ENCODE results near the gene PWWP2B.
A peak's percentile ranks its signal among the peaks of the same experiment; 100 is the strongest.
"Not testable (repeated sequence)": the region's sequence is repeated elsewhere in the genome, so short reads cannot be mapped to it uniquely, and the experiment has no call there.

The PWWP2B gene

GRCh38 chr10:132436096-132436495 is 39.1 kb downstream of the PWWP2B start:
- not testable (repeated sequence) for DNase-seq

DNA sequence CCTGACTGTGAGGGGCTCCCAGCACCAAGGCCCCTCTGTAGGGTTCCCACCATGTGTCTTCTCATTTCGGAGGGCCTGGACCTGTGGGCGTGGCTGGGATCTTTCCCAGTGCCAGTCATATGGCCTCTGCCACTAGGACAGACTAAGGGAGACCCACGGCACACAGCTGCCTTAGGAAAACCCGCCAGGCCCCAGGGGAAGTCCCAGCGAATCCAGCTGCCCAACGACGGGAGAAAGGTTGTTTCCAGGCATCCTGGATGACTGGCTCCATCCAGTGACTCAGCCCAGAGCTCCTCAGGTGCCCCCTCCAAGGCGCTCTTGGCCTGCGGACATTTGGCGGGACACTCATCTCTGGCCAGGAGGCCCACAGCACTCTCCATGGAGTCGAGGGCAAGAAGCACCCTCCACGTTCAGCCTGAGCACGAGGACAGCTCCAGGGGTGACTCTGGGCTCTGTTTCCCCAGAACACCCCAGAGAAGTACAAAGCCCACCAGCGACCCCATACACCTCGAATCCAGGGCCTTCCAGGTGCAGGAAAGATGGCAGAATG is 39.9 kb downstream of the PWWP2B start:
- no peak for DNase-seq

- no peak for DNase-seq
Observed at GRCh38 chr10:132437541-132437950, 40.5 kb downstream of the PWWP2B start.

- DNase-seq = no peak
Observed at GRCh38 chr10:132438091-132439024, 41.4 kb downstream of the PWWP2B start.

DNA sequence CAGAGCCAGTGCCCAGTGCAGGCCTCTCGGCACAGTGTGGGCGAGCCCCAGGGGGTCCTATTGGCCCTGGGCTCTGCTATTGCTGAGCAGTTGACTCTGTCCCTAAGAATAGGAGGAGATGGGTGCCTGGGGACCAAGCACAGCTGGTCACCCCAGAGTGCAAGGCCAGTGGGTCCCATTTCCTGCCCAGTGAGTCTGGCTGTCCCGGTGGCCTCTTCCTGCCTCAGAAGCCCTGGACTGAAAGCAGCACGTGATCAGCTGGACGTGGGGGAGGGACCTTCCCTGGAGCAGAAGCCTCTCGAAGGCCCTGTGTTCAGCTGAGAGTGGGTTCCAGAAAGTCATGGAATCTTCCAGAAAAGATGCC is 42.0 kb downstream of the PWWP2B start:
- no peak for DNase-seq

GRCh38 chr10:132439424-132440163 is 42.6 kb downstream of the PWWP2B start:
- DNase-seq = no peak

DNA sequence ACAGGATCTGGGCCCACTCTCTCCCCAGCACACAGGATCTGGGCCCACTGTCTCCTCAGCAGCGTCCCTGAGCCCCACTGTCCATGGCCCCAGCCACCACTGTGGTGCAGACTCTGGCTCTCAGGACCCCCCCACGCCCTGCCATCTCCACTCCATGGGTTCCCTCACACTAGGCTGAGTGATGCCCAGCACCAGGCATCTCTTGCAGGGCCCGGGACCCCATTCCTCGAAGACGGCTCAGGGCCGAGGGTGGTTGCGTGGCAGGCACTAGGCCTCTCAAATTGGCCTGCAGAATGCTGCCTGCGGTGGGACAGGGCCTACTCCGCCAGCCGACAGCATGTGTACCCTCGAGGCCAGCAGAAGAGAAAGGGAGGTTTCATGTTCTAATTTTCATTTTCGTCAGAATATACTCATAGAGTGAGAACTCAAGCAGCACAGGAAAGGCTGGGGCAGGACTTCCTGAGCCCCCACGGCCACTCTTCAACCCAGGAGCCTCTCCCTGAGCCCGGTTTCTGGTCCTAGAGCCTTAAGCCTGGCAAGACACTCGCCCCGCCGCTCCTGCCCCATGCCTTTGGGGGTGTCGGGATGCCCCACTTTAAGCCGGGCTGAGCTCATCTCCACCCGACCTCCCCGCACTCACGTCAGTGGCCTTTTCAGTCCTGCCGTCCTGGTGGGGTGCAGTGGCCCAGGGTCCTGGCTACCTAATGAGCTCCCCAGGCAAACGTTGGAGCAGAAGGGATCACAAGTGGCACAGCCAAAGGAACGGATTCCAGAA is 44.0 kb downstream of the PWWP2B start:
- no peak for DNase-seq

DNA sequence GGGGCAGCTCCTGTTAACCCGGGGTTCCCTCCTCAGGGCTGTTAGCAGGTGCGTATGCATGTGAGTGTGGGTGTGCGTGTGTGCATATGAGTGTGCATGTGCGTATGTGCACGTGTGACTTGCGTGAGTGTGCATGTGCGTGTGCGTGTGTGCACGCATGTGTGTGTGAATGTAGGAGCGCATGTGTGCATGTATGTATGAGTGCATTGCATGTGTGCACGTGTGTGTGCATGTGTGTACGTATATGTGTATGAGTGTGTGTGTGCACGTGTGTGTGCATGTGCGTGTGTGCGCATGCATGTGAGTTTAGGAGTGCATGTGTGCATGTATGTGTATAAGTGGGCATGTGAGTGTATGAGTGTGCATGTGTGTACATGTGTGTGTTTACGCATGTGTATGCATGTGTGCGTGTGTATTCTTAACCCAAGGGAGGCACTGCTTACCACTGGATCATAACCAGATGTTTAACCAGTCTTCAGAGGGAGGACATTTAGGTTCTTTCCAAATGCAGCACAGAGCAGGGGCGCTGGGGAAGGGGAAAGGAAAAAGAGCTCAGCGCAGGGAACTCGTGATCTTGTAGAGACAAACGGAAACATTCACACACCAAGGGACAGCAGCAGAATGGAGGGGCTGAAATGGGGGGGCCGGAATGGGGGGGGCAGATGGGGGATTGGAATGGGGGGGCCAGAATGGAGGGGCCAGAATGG is 45.0 kb downstream of the PWWP2B start:
- no peak for DNase-seq

DNA sequence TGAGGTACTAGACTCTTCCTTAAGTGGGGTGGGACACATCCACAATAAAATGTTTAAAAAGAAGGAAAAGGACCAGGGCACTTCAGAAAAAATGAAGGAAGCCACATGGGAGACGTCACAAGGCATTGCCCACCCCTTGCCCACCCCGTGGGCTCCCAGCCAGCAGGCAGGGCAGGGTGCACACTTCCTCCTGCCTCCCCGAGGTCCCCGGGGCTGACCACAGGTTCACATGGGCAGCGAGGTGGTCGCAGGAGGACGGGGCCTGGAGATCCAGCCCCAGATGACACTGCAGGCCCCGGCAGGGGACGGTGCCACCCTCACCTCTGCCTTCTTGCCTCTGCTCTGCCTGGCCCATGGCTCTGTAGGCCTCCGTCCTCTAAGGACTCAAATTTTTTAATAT is 45.6 kb downstream of the PWWP2B start:
- DNase-seq = no peak

- no peak for DNase-seq
Observed at GRCh38 chr10:132443605-132443982, 46.6 kb downstream of the PWWP2B start.

DNA sequence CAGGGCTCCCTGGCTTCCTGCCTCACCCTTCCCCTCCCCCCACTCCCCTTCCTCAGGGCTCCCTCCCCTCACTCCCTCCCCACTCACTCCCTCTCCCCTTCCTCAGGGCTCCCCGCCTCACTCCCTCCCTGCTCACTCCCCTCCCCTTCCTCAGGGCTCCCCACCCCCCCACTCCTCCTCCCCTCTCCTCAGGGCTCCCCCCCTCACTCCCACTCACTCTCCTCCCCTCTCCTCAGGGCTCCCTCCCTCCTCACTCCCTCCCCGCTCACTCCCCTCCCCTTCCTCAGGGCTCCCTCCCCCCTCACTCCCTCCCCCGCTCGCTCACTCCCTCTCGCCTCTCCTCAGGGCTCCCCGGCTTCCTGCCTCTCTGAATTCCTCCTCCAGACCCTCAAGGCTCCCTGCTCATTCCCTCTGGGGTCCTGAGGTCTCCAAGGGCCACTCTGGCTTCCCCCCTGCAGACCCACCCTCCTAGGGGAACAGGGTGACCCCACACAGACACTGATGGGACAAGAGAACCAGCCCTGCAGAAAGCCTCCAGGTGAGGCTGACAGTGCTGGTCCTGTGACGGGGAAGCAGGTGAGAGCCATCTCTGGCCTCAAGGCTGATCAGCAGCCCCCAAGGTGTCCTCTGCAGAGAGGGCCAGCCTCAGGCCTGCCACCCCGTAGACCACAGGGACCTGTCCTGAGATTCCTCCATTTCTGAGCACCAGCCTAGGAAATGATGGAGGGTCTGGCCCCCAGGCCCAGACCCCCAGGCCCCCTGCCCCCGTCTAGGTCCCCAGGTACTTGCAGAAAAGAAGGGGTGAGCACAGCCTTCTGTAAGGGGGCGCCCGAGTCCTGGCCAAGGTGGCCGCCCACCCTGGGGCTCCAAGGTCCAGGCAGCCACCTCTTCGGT is 47.2 kb downstream of the PWWP2B start:
- DNase-seq = no peak

DNA sequence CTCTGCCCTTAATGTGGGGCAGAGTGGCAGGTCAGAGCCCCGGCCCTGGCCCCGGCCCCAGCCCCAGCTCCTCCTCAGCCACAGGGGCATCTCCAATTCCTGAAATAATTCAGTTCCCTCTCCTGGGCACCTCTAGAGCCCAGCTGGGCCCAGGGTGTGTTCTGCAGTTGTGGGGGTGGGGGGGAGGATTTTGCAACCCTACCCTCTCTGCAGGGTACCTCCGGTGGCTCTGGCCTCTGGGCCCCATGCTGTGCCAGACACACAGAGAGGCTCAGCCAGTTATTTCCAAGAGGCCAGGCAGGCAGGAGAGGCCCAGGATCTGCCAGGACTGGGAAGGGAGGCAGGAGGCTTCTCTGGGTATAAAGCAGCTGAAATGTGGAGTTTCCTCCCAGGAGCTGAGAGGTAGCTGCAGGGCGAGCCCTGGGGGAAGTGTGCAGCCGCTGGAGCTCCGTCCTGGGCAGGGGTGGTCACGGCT is 47.9 kb downstream of the PWWP2B start:
- DNase-seq = no peak

GRCh38 chr10:132445516-132446194 is 48.7 kb downstream of the PWWP2B start:
- no peak for DNase-seq

DNA sequence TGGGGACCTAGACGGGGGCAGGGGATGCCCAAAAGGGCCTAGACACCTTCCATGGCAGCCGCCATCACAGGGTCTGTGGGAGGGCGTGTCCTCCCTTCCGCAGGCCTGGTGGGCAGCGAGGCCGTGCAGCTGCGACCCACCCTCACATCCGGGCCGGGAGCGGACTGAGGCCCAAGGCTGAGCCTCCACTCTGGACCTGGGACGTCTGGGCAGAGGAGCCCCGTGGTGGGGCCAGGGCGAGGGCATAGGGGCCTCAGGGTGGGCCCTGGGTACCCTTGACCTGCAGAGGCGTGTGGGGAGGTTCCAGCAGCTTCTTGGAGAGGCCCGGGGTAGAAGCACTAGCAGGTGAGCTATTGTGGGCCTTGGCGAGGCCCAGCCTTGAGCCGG is 49.2 kb downstream of the PWWP2B start:
- no peak for DNase-seq

DNA sequence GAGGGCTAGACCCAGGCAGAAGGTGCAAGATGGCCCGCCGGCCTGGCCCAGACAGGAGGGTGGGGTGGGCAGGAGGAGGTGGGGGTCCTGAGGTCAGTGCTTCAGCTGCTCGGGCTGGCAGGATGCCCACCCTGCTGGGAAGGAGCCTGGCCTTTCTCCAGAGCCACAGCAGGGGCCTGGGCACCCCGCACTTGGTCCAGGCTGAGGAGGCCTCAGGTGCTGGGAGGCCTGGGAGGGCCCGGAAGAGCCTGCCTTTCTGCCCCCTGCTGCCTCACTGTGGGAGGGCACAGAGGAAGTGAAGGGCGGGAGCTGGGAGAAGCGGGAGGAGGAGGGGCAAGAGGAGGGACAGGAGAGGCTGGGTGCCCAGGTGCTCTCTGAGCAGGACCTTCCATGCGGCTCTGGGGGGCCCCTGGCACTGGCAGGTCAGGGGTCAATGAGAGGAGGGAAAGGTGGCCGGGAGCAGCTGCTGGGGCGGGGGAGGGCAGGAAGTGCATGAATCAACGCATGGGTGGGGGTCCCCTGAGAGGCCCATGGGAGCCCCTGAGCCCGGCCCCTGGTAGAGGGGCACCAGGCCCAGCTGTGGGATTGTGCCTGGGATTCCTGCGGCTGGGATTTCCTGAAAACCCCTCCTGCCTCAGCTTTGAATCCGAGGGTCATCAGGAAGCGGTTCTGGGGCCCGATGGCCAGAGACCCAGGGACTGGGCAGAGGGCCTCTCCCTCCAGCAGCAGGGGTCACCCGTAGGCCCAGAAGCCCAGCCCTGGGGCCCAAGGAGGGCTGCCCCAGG is 49.9 kb downstream of the PWWP2B start:
- DNase-seq = peak; percentile 34

DNA sequence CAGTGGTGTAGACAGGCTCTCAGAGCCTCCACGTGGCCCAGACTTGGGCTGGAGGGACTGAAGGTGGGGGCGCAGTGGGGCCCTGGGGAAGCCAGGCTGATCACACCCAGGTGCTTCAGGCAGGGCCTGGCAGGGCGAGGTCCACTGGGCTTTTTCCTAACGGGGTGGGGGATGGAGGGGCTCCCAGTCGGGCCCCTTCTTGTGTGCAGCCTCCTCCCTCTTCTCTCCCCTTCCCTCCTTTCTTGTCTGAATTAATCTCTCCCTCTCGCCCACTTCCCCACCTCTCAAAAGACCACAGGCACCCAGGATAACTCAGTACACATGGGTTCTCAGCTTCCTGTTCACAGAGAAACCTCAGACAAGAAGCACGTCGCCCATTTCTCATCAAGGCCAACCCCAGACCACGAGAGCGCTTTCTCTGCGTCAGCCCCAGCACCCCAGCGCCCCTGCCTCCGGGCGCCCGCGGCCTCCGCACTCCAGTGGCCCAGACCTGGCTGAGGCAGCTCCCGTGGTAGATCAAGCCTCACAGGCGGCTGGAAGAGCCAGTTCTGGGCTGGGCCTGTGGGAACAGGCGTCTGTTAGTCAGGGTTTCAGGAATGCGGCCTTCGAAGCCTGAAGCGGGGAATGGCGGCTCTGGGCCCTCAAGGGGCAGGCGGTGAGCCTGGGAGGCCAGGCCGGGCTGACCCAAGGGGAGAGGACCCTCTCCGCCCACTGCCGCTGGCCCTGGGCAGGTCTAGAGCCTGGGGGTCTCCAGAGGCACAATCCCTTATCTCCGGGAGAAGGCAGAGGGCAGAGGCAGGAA is 50.6 kb downstream of the PWWP2B start:
- no peak for DNase-seq

GRCh38 chr10:132448248-132448731 is 51.3 kb downstream of the PWWP2B start:
- DNase-seq = no peak

- no peak for DNase-seq
Observed at GRCh38 chr10:132449051-132449810, 52.2 kb downstream of the PWWP2B start.

All from NCI-H526 treated with DMSO at 0.1 percent for 48 hours (cell line).